Measurements from ENCODE around the gene STARD5. TPM values are rescaled to one million over a fixed set of nuclear protein-coding genes. Genes with fewer than 3 reads are reported as not detected.

STARD5 gene
- total RNA-seq, 2 donors from 2014 or later: 2.0 to 5.4 TPM

- no peak overlapping the region for H3K27ac ChIP-seq (ENCODE audit: low read depth, low read length)
- H3K9ac ChIP-seq (ENCODE audit: extremely low read depth, low read length, poor library complexity, severe bottlenecking): no peak overlapping the region
- peak; percentile 55 for TF ChIP-seq CTCF (conservative IDR thresholded peaks at IDR 0.05)
- no peak overlapping the region for H3K27ac Mint-ChIP-seq
- H3K4me1 Mint-ChIP-seq: peaks cover 2% of the 10 kb centered on the region
- no peaks in the 10 kb centered on the region for H3K9me3 ChIP-seq (ENCODE audit: control insufficient read depth, low read length)
- peak; percentile 68 for DNase-seq
- no peaks in the 10 kb centered on the region for H3K36me3 ChIP-seq (ENCODE audit: control insufficient read depth, insufficient read depth, low read length)
- H3K4me1 ChIP-seq (ENCODE audit: control insufficient read depth, insufficient read depth, low read length): no peaks in the 10 kb centered on the region
- H3K27me3 ChIP-seq (ENCODE audit: control insufficient read depth, insufficient read depth, low read length, poor library complexity, severe bottlenecking): no peaks in the 10 kb centered on the region
- no peaks in the 10 kb centered on the region for H3K27me3 Mint-ChIP-seq (ENCODE audit: insufficient read depth)
- WGBS, 2 experiments (ENCODE audit: insufficient coverage in 1 of 2, insufficient read length in 1 of 2): 83 to 88% methylated on average over 2 to 6 of the region's 6 CpGs
- no peaks in the 10 kb centered on the region for H3K36me3 Mint-ChIP-seq (ENCODE audit: low read depth)
- no peak overlapping the region for H3K4me3 ChIP-seq (ENCODE audit: low read length)
- no peak overlapping the region for H3K4me3 Mint-ChIP-seq
- no peaks in the 10 kb centered on the region for H3K9me3 Mint-ChIP-seq
Measured at GRCh38 chr15:81357180-81357686, 33.3 kb upstream of the STARD5 start.

- Histone ChIP-seq H3K4me1 (ENCODE audit: control insufficient read depth, insufficient read depth, low read length) (no peaks in the 10 kb centered on the region), H3K9ac (ENCODE audit: extremely low read depth, low read length, poor library complexity, severe bottlenecking) (no peak overlapping the region), H3K27ac (ENCODE audit: low read depth, low read length) (no peak overlapping the region), H3K4me3 (ENCODE audit: low read length) (no peak overlapping the region), H3K27me3 (ENCODE audit: control insufficient read depth, insufficient read depth, low read length, poor library complexity, severe bottlenecking) (no peaks in the 10 kb centered on the region), H3K9me3 (ENCODE audit: control insufficient read depth, low read length) (no peaks in the 10 kb centered on the region), H3K36me3 (ENCODE audit: control insufficient read depth, insufficient read depth, low read length) (no peaks in the 10 kb centered on the region)
- TF ChIP-seq CTCF (conservative IDR thresholded peaks at IDR 0.05): no peak
- H3K27me3 Mint-ChIP-seq (ENCODE audit: insufficient read depth): no peaks in the 10 kb centered on the region
- no peaks in the 10 kb centered on the region for H3K9me3 Mint-ChIP-seq
- H3K4me1 Mint-ChIP-seq: peaks cover 2% of the 10 kb centered on the region
- H3K4me3 Mint-ChIP-seq: no peak overlapping the region
- no peak overlapping the region for H3K27ac Mint-ChIP-seq
- 83 to 84% methylated on average over 3 to 5 of the region's 5 CpGs for WGBS, 2 experiments (ENCODE audit: insufficient coverage in 1 of 2, insufficient read length in 1 of 2)
- DNase-seq: no peak
- H3K36me3 Mint-ChIP-seq (ENCODE audit: low read depth): no peaks in the 10 kb centered on the region
Measured at GRCh38 chr15:81356252-81356651, 32.3 kb upstream of the STARD5 start.

- H3K27ac ChIP-seq (ENCODE audit: low read depth, low read length): no peak overlapping the region
- no peak overlapping the region for H3K4me3 ChIP-seq (ENCODE audit: low read length)
- H3K9me3 Mint-ChIP-seq: no peaks in the 10 kb centered on the region
- 88 to 96% methylated on average over 5 of the region's 5 CpGs for WGBS, 2 experiments (ENCODE audit: insufficient coverage in 1 of 2, insufficient read length in 1 of 2)
- no peaks in the 10 kb centered on the region for H3K4me1 ChIP-seq (ENCODE audit: control insufficient read depth, insufficient read depth, low read length)
- H3K27ac Mint-ChIP-seq: no peak overlapping the region
- H3K27me3 Mint-ChIP-seq (ENCODE audit: insufficient read depth): peaks cover 2% of the 10 kb centered on the region
- no peaks in the 10 kb centered on the region for H3K4me1 Mint-ChIP-seq
- no peaks in the 10 kb centered on the region for H3K27me3 ChIP-seq (ENCODE audit: control insufficient read depth, insufficient read depth, low read length, poor library complexity, severe bottlenecking)
- H3K4me3 Mint-ChIP-seq: no peak overlapping the region
- H3K36me3 Mint-ChIP-seq (ENCODE audit: low read depth): no peaks in the 10 kb centered on the region
- no peaks in the 10 kb centered on the region for H3K36me3 ChIP-seq (ENCODE audit: control insufficient read depth, insufficient read depth, low read length)
- no peak for DNase-seq
- no peak overlapping the region for H3K9ac ChIP-seq (ENCODE audit: extremely low read depth, low read length, poor library complexity, severe bottlenecking)
- H3K9me3 ChIP-seq (ENCODE audit: control insufficient read depth, low read length): no peaks in the 10 kb centered on the region
- no peak for TF ChIP-seq CTCF (conservative IDR thresholded peaks at IDR 0.05)
Measured at GRCh38 chr15:81351651-81352050, 27.7 kb upstream of the STARD5 start.
